Activated naive CD4-positive, alpha-beta T cell treated with anti-CD3 and anti-CD28 coated beads, Interleukin-2, amount 10 ng/mL, durations not matched to agents 7 days and 5 days (primary cell): ENCODE results near the gene NOX4.
A peak's percentile ranks its signal among the peaks of the same experiment; 100 is the strongest.
"Not testable (repeated sequence)": the region's sequence is repeated elsewhere in the genome, so short reads cannot be mapped to it uniquely, and the experiment has no call there.

Source experiments
- CTCF ChIA-PET: fragments of 350-600 bp; sonication (Branson Sonifier 250); formaldehyde crosslinking; loops from one replicate; lab custom pipeline; 2021; ENCODE audit warnings: antibody characterized with exemption; lab: Charles Lee
- DNase-seq: peaks from one replicate; pipeline ENCODE4 v3.0.0-alpha.2; 2020
- H3K27ac Mint-ChIP-seq: one replicate; pipeline ENCODE4 v1.8.0; 2021; ENCODE audit warnings: mild to moderate bottlenecking, moderate library complexity, mixed read lengths
- H3K27me3 Mint-ChIP-seq: one replicate; pipeline ENCODE4 v1.8.0; 2021; ENCODE audit warnings: mild to moderate bottlenecking, mixed read lengths
- H3K36me3 Mint-ChIP-seq: one replicate; pipeline ENCODE4 v1.8.0; 2021; ENCODE audit warnings: mixed read lengths
- H3K4me1 Mint-ChIP-seq: one replicate; pipeline ENCODE4 v1.8.0; 2021; ENCODE audit warnings: mixed read lengths
- H3K4me3 Mint-ChIP-seq: one replicate; pipeline ENCODE4 v1.8.0; 2021; ENCODE audit warnings: mild to moderate bottlenecking, moderate library complexity, mixed read lengths
- H3K9me3 Mint-ChIP-seq: one replicate; pipeline ENCODE4 v1.8.0; 2021; ENCODE audit warnings: mixed read lengths

NOX4 gene

GRCh38 chr11:89337100-89337650 lies 154.0 kb downstream of the NOX4 start:
- not testable (repeated sequence) for DNase-seq, H3K27me3 Mint-ChIP-seq, H3K27ac Mint-ChIP-seq

DNA sequence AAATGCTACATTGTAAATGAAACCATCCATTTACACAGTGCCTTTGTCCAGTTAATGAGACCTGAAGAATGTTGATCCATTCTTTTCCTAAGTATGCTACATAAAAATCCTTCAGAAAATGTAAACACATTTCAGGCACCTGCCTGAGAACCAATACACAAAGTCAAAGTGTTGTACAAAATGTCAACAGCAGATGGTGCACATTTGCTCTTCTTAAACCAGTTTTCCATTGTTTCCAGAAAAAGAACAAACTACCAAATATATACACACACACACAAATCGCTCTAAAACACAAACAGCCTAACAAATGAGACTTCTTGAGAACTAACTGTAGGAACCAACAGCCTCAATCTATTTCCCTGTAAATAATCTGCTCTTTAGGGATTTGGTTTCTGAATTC lies 157.5 kb downstream of the NOX4 start:
- H3K27ac Mint-ChIP-seq, H3K27me3 Mint-ChIP-seq, H3K36me3 Mint-ChIP-seq, DNase-seq, H3K4me1 Mint-ChIP-seq, H3K4me3 Mint-ChIP-seq, H3K9me3 Mint-ChIP-seq, CTCF ChIA-PET: not testable (repeated sequence)

More at GRCh38 chr11:89337100-89337650, 154.0 kb downstream of the NOX4 start:
- H3K36me3 Mint-ChIP-seq, H3K4me3 Mint-ChIP-seq, CTCF ChIA-PET, H3K9me3 Mint-ChIP-seq, H3K4me1 Mint-ChIP-seq: not testable (repeated sequence)

DNA sequence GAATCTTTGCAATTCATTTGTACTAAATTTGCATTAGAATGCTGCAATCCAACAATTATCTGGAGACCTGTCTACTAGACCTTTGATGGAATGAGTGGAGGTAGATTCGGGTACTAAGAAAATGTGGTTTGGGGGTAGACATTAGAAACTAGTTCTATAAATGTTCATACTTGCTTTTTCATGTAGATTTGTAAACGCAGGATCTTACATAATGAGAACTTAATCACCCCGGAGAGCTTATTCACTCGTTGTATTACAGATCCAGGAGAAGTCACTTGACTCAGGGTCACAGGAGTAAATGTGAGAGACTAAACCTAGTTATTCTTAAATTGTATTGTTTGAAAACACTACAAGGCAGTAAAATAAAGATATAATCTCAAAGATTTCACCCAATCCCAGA lies 159.2 kb downstream of the NOX4 start:
- CTCF ChIA-PET, DNase-seq, H3K4me1 Mint-ChIP-seq, H3K4me3 Mint-ChIP-seq, H3K27ac Mint-ChIP-seq, H3K27me3 Mint-ChIP-seq, H3K9me3 Mint-ChIP-seq, H3K36me3 Mint-ChIP-seq: not testable (repeated sequence)

DNA sequence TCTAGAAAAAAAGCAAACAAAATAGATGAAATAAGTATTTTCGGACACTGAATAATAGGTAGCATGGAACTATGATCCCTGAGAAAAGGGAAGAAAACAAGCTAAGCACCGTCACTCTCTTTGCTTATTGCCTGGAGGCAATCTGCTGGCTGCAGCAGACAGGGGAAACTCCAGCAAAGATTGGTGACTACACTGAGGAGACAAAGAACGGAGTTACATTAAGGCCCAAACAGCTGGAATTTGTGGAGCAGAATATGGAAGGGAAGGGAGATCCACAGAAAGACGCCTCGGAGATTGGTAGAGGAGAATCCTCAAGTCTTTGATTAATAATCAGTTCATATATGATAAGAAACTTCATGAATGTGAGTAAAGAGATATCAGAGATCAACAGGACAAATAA lies 163.3 kb downstream of the NOX4 start:
- CTCF ChIA-PET, result no interaction called here
- DNase-seq, result no peak
- Mint-ChIP-seq H3K27me3 (no peaks in the 10 kb centered on the region), H3K36me3 (no peaks in the 10 kb centered on the region), H3K27ac (no peak overlapping the region), H3K4me1 (no peaks in the 10 kb centered on the region), H3K4me3 (no peak overlapping the region), H3K9me3 (no peaks in the 10 kb centered on the region)

DNA sequence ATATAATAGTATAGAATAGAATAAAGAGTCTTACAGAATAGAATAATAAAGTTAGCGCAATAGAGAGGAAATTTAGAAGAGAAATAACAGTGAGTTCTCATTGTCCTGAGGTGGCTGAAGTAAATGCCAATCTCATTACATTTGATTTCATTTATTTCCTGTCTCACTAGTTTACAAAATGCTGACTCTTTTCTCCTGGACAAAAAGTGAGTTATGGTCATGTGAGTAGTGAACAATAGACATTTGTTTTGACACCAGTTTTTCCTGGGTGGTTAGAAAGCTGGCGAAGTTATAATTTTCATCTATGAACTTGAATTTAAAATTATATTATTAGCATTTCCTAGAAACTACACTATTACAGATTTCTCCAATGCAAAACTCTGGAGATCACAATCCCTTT lies 169.8 kb downstream of the NOX4 start:
- Mint-ChIP-seq H3K27me3 (no peaks in the 10 kb centered on the region), H3K4me1 (no peaks in the 10 kb centered on the region), H3K27ac (no peak overlapping the region), H3K36me3 (no peaks in the 10 kb centered on the region), H3K4me3 (no peak overlapping the region), H3K9me3 (peaks cover 2% of the 10 kb centered on the region)
- no peak for DNase-seq
- CTCF ChIA-PET, result no interaction called here

- DNase-seq, H3K27ac Mint-ChIP-seq, CTCF ChIA-PET, H3K36me3 Mint-ChIP-seq, H3K9me3 Mint-ChIP-seq, H3K4me3 Mint-ChIP-seq, H3K4me1 Mint-ChIP-seq, H3K27me3 Mint-ChIP-seq: not testable (repeated sequence)
Observed at GRCh38 chr11:89310607-89311006, 180.6 kb downstream of the NOX4 start.

GRCh38 chr11:89309321-89309985 lies 181.7 kb downstream of the NOX4 start:
- H3K36me3 Mint-ChIP-seq, H3K9me3 Mint-ChIP-seq, CTCF ChIA-PET, H3K4me1 Mint-ChIP-seq, H3K27me3 Mint-ChIP-seq, DNase-seq, H3K4me3 Mint-ChIP-seq, H3K27ac Mint-ChIP-seq: not testable (repeated sequence)

GRCh38 chr11:89308272-89308671 lies 182.9 kb downstream of the NOX4 start:
- H3K4me3 Mint-ChIP-seq, result not testable (repeated sequence)

DNA sequence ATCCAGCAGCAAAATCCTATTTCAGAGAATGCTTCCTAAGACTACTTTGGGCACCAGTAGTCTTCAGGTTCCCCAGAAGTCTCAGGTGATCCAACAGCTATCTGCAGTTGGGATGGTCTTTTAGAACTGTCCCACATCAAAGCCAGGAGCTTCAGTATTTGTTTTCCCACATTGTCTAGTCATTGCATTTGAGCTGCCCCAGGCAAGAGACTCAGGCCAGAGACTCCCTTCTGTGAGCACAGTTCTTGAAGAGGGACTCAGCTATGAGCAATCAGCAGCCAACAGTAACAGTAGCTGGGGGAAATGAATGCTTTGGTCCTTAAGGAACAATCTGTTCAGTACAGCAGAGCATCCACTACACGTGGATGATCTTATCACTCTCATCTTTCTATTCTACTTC lies 188.1 kb downstream of the NOX4 start:
- H3K27me3 Mint-ChIP-seq, H3K9me3 Mint-ChIP-seq, CTCF ChIA-PET, H3K27ac Mint-ChIP-seq, H3K4me3 Mint-ChIP-seq, H3K4me1 Mint-ChIP-seq, DNase-seq, H3K36me3 Mint-ChIP-seq: not testable (repeated sequence)

More at GRCh38 chr11:89308272-89308671, 182.9 kb downstream of the NOX4 start:
- H3K36me3 Mint-ChIP-seq, H3K4me1 Mint-ChIP-seq, DNase-seq, H3K27ac Mint-ChIP-seq, CTCF ChIA-PET, H3K27me3 Mint-ChIP-seq, H3K9me3 Mint-ChIP-seq: not testable (repeated sequence)

GRCh38 chr11:89295023-89295422 lies 196.2 kb downstream of the NOX4 start:
- H3K36me3 Mint-ChIP-seq, H3K9me3 Mint-ChIP-seq, DNase-seq, H3K4me3 Mint-ChIP-seq, H3K27me3 Mint-ChIP-seq, CTCF ChIA-PET, H3K4me1 Mint-ChIP-seq, H3K27ac Mint-ChIP-seq: not testable (repeated sequence)

- DNase-seq, result no peak
- CTCF ChIA-PET, result no interaction called here
- Mint-ChIP-seq H3K4me1 (no peaks in the 10 kb centered on the region), H3K27me3 (no peaks in the 10 kb centered on the region), H3K36me3 (no peaks in the 10 kb centered on the region), H3K9me3 (no peaks in the 10 kb centered on the region), H3K27ac (no peak overlapping the region), H3K4me3 (no peak overlapping the region)
Observed at GRCh38 chr11:89293965-89294679, 197.1 kb downstream of the NOX4 start.

DNA sequence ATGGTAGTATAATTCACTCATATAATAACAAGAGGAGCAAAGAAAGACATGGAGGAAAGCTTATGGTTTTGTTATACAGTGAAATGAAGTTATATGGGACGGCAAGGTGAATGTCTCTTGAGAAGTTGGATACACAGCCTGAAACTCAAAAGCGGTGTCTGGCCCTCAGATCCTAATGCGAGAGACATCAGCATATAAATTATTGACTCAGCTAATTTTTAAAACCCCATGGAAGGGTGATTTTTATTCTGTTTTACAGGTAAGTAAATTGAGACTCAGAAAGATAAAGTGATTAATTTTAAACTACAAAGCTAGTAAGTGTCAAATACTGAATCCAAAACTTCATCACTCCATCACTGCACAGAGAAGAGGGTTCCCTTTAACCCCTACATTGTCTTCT lies 203.2 kb downstream of the NOX4 start:
- H3K9me3 Mint-ChIP-seq, CTCF ChIA-PET, DNase-seq, H3K36me3 Mint-ChIP-seq, H3K27me3 Mint-ChIP-seq, H3K27ac Mint-ChIP-seq, H3K4me3 Mint-ChIP-seq: not testable (repeated sequence)
- peaks cover 11% of the 10 kb centered on the region for H3K4me1 Mint-ChIP-seq

- DNase-seq, CTCF ChIA-PET, H3K36me3 Mint-ChIP-seq, H3K4me3 Mint-ChIP-seq, H3K27me3 Mint-ChIP-seq, H3K9me3 Mint-ChIP-seq: not testable (repeated sequence)
- H3K27ac Mint-ChIP-seq, result peak overlapping the region; percentile 12
- peaks cover 11% of the 10 kb centered on the region for H3K4me1 Mint-ChIP-seq
Observed at GRCh38 chr11:89286601-89287000, 204.6 kb downstream of the NOX4 start.

GRCh38 chr11:89281032-89281677 lies 210.0 kb downstream of the NOX4 start:
- H3K36me3 Mint-ChIP-seq, H3K27ac Mint-ChIP-seq, H3K4me3 Mint-ChIP-seq, H3K27me3 Mint-ChIP-seq, DNase-seq, CTCF ChIA-PET, H3K4me1 Mint-ChIP-seq, H3K9me3 Mint-ChIP-seq: not testable (repeated sequence)

DNA sequence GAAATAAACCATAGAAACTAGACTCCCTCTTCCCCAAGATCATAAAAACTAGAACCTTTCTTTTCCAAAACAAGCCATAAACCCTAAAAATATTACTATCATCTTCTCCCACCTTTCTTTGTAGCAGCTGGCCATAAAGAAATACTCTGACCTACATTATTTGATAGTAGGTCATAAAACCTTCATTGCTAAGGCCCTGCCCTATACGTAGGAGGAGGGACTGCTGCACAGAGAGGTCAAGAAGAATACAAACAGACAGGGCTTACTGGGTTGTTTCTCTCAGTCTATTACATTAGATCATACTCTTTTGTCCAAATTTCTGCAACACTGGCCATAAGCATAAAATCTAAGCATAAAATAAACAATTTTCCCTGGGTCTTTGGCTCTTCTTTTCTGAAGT lies 212.0 kb downstream of the NOX4 start:
- H3K27me3 Mint-ChIP-seq, result no peaks in the 10 kb centered on the region
- CTCF ChIA-PET, result no interaction called here
- H3K9me3 Mint-ChIP-seq, result no peaks in the 10 kb centered on the region
- no peak overlapping the region for H3K4me3 Mint-ChIP-seq
- H3K36me3 Mint-ChIP-seq, result no peaks in the 10 kb centered on the region
- H3K4me1 Mint-ChIP-seq, result no peaks in the 10 kb centered on the region
- DNase-seq, result no peak
- no peak overlapping the region for H3K27ac Mint-ChIP-seq
